ENCODE measurements around the gene HTR1D.

Gene HTR1D

GRCh38 chr1:23150125-23150524, 67.2 kb downstream of the HTR1D start:
- no peak for DNase-seq (ENCODE audit: low read depth)

- DNase-seq (ENCODE audit: low read depth): no peak
Observed at GRCh38 chr1:23149114-23149513, 68.2 kb downstream of the HTR1D start.

- DNase-seq (ENCODE audit: low read depth): no peak
Observed at GRCh38 chr1:23148084-23148483, 69.2 kb downstream of the HTR1D start.

Data from stimulated activated CD8-positive, alpha-beta memory T cell treated with anti-CD3 and anti-CD28 coated beads, Interleukin-15, amount 100 ng/mL, for 24 hours (primary cell).